Measurements from ENCODE around the gene LEO1.

- TF ChIP-seq, protein P1, sequence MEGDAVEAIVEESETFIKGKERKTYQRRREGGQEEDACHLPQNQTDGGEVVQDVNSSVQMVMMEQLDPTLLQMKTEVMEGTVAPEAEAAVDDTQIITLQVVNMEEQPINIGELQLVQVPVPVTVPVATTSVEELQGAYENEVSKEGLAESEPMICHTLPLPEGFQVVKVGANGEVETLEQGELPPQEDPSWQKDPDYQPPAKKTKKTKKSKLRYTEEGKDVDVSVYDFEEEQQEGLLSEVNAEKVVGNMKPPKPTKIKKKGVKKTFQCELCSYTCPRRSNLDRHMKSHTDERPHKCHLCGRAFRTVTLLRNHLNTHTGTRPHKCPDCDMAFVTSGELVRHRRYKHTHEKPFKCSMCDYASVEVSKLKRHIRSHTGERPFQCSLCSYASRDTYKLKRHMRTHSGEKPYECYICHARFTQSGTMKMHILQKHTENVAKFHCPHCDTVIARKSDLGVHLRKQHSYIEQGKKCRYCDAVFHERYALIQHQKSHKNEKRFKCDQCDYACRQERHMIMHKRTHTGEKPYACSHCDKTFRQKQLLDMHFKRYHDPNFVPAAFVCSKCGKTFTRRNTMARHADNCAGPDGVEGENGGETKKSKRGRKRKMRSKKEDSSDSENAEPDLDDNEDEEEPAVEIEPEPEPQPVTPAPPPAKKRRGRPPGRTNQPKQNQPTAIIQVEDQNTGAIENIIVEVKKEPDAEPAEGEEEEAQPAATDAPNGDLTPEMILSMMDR (IDR thresholded peaks at IDR 0.05), result no peak
- no peak for TF ChIP-seq POLR2A (IDR thresholded peaks at IDR 0.05)
Measured at GRCh38 chr15:51909584-51909983, 62.0 kb downstream of the LEO1 start.

Data from adrenal gland (tissue), 5 donors.